ENCODE measurements around the gene SERPINA1. TPM values are rescaled to one million over a fixed set of nuclear protein-coding genes. Genes with fewer than 3 reads are reported as not detected.

SERPINA1 gene
- total and polyA plus RNA-seq, 2 experiments from 2014 or later: 0.69 to 2.6 TPM

- Histone ChIP-seq H3K9me3 (ENCODE audit: low read depth) (no peaks in the 10 kb centered on the region), H3K4me3 (no peak overlapping the region), H3K27ac (no peak overlapping the region), H3K36me3 (no peaks in the 10 kb centered on the region), H3K27me3 (no peaks in the 10 kb centered on the region), H3K4me1 (ENCODE audit: low read depth) (no peaks in the 10 kb centered on the region)
- TF ChIP-seq, protein P1, sequence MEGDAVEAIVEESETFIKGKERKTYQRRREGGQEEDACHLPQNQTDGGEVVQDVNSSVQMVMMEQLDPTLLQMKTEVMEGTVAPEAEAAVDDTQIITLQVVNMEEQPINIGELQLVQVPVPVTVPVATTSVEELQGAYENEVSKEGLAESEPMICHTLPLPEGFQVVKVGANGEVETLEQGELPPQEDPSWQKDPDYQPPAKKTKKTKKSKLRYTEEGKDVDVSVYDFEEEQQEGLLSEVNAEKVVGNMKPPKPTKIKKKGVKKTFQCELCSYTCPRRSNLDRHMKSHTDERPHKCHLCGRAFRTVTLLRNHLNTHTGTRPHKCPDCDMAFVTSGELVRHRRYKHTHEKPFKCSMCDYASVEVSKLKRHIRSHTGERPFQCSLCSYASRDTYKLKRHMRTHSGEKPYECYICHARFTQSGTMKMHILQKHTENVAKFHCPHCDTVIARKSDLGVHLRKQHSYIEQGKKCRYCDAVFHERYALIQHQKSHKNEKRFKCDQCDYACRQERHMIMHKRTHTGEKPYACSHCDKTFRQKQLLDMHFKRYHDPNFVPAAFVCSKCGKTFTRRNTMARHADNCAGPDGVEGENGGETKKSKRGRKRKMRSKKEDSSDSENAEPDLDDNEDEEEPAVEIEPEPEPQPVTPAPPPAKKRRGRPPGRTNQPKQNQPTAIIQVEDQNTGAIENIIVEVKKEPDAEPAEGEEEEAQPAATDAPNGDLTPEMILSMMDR (IDR thresholded peaks at IDR 0.05; ENCODE audit: low read depth, low read length): no peak
- DNase-seq (ENCODE audit: low read depth in 1 of 2, low spot score in 1 of 2): no peak
Measured at GRCh38 chr14:94330857-94331256, 57.5 kb downstream of the SERPINA1 start.

DNA sequence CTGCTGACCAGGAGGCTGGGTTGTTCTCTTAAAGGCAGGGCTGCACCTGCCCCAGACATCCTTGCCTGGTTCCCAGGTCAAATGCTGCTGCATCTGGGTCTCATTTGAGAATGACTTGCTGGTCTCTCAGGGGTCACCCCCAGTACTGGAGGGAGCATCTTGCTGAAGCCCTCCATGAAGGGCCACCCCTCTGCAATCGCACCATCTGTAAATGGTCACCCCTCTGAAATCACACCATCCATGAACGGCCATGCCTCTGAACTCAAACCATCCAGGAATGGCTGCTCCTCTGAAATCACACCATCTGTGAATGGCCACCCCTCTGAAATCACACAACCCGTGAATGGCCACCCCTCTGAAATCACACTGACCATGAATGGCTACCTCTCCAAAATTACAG is 58.0 kb downstream of the SERPINA1 start:
- Histone ChIP-seq H3K4me1 (ENCODE audit: low read depth) (no peaks in the 10 kb centered on the region), H3K9me3 (ENCODE audit: low read depth) (no peaks in the 10 kb centered on the region), H3K27ac (no peak overlapping the region), H3K36me3 (no peaks in the 10 kb centered on the region), H3K27me3 (no peaks in the 10 kb centered on the region), H3K4me3 (no peak overlapping the region)
- DNase-seq (ENCODE audit: low read depth in 1 of 2, low spot score in 1 of 2): no peak
- TF ChIP-seq, protein P1 (IDR thresholded peaks at IDR 0.05; ENCODE audit: low read depth, low read length): no peak

- no peak for DNase-seq (ENCODE audit: low read depth in 1 of 2, low spot score in 1 of 2)
- no peaks in the 10 kb centered on the region for H3K9me3 ChIP-seq (ENCODE audit: low read depth)
- H3K4me3 ChIP-seq: no peak overlapping the region
- H3K27me3 ChIP-seq: no peaks in the 10 kb centered on the region
- H3K27ac ChIP-seq: no peak overlapping the region
- H3K4me1 ChIP-seq (ENCODE audit: low read depth): no peaks in the 10 kb centered on the region
- TF ChIP-seq, protein P1 (IDR thresholded peaks at IDR 0.05; ENCODE audit: low read depth, low read length): no peak
- no peaks in the 10 kb centered on the region for H3K36me3 ChIP-seq
Measured at GRCh38 chr14:94329857-94330256, 58.5 kb downstream of the SERPINA1 start.

GRCh38 chr14:94328196-94328595 is 60.2 kb downstream of the SERPINA1 start:
- Histone ChIP-seq H3K4me3 (no peak overlapping the region), H3K36me3 (no peaks in the 10 kb centered on the region), H3K9me3 (ENCODE audit: low read depth) (no peaks in the 10 kb centered on the region), H3K27ac (no peak overlapping the region), H3K27me3 (no peaks in the 10 kb centered on the region), H3K4me1 (ENCODE audit: low read depth) (no peaks in the 10 kb centered on the region)
- TF ChIP-seq, protein P1 (IDR thresholded peaks at IDR 0.05; ENCODE audit: low read depth, low read length): no peak
- no peak for DNase-seq (ENCODE audit: low read depth in 1 of 2, low spot score in 1 of 2)

Other genes with a start within 250 kb of the SERPINA1 start
- 0.78 and 9.8 TPM in 2 replicates for gene PPP4R4, start 214.3 kb downstream of the SERPINA1 start, total RNA-seq
- gene PPP4R4, start 214.3 kb downstream of the SERPINA1 start, polyA plus RNA-seq: 0.59 and 0.77 TPM in 2 replicates
- gene SERPINA10, start 95.3 kb downstream of the SERPINA1 start, total RNA-seq: not detected in 2 replicates
- 0.13 TPM in 1 of 2 replicates, not detected in the other for gene SERPINA10, start 95.3 kb downstream of the SERPINA1 start, polyA plus RNA-seq
- not detected in 2 replicates for gene SERPINA6, start 65.3 kb downstream of the SERPINA1 start, total RNA-seq
- 0.11 TPM in 1 of 2 replicates, not detected in the other for gene SERPINA6, start 65.3 kb downstream of the SERPINA1 start, polyA plus RNA-seq
- gene SERPINA2, start 21.9 kb downstream of the SERPINA1 start, total RNA-seq: not detected in 2 replicates
- gene SERPINA2, start 21.9 kb downstream of the SERPINA1 start, polyA plus RNA-seq: not detected in 2 replicates
- gene SERPINA11, start 64.2 kb upstream of the SERPINA1 start, total RNA-seq: not detected in 2 replicates
- not detected in 2 replicates for gene SERPINA11, start 64.2 kb upstream of the SERPINA1 start, polyA plus RNA-seq
- not detected in 2 replicates for gene SERPINA9, start 87.6 kb upstream of the SERPINA1 start, total RNA-seq
- gene SERPINA9, start 87.6 kb upstream of the SERPINA1 start, polyA plus RNA-seq: not detected in 2 replicates
- not detected in 2 replicates for gene SERPINA12, start 120.9 kb upstream of the SERPINA1 start, total RNA-seq
- not detected in 2 replicates for gene SERPINA12, start 120.9 kb upstream of the SERPINA1 start, polyA plus RNA-seq
- gene SERPINA4, start 172.8 kb upstream of the SERPINA1 start, total RNA-seq: not detected in 2 replicates
- not detected in 2 replicates for gene SERPINA4, start 172.8 kb upstream of the SERPINA1 start, polyA plus RNA-seq
- gene SERPINA5, start 192.8 kb upstream of the SERPINA1 start, total RNA-seq: not detected in 2 replicates
- 0.56 TPM in 1 of 2 replicates, not detected in the other for gene SERPINA5, start 192.8 kb upstream of the SERPINA1 start, polyA plus RNA-seq
- not detected in 2 replicates for gene SERPINA3, start 223.8 kb upstream of the SERPINA1 start, total RNA-seq
- 0.31 TPM in 1 of 2 replicates, not detected in the other for gene SERPINA3, start 223.8 kb upstream of the SERPINA1 start, polyA plus RNA-seq